ENCODE measurements around the gene FYN. TPM values are rescaled to one million over a fixed set of nuclear protein-coding genes. Genes with fewer than 3 reads are reported as not detected.

Gene FYN
- total RNA-seq, 1 experiment from 2014 or later = 18.5 TPM

GRCh38 chr6:111720931-111721496 is 152.2 kb downstream of the FYN start:
- ChIA-PET RAD21 (ENCODE audit: low non-redundant PET in 1 of 2, low total read pairs in 2 of 2, uncharacterized antibody in 2 of 2, unreplicated experiment in 2 of 2) (no interaction called here), POLR2A (no interaction called here), CTCF (no interaction called here)
- ATAC-seq = no peak
- TF ChIP-seq EZH2phosphoT487 (IDR thresholded peaks at IDR 0.05; ENCODE audit: borderline replicate concordance) (no peak), ATF3 (IDR thresholded peaks at IDR 0.05) (no peak), CEBPB (IDR thresholded peaks at IDR 0.05; ENCODE audit: low read depth) (no peak), ELF1 (IDR thresholded peaks at IDR 0.05; ENCODE audit: borderline replicate concordance, low read depth) (no peak), EGR1 (IDR thresholded peaks at IDR 0.05; ENCODE audit: low read depth) (no peak), ZBTB33 (IDR thresholded peaks at IDR 0.05; ENCODE audit: extremely low read depth, insufficient replicate concordance, low read length) (no peak), ZFX (IDR thresholded peaks at IDR 0.05) (no peak), JUND (IDR thresholded peaks at IDR 0.05) (no peak), FOSL1 (IDR thresholded peaks at IDR 0.05; ENCODE audit: low read depth) (no peak), SP1 (IDR thresholded peaks at IDR 0.05; ENCODE audit: low read depth) (no peak), REST (IDR thresholded peaks at IDR 0.05; ENCODE audit: low read depth) (no peak), YY1 (IDR thresholded peaks at IDR 0.05; ENCODE audit: extremely low read depth, insufficient replicate concordance, low read depth, low read length) (no peak), POLR2A (IDR thresholded peaks at IDR 0.05; ENCODE audit: borderline replicate concordance, extremely low read depth, insufficient read depth, insufficient read length) (no peak)
- Histone ChIP-seq H3K79me2 (ENCODE audit: insufficient read depth, low read length) (no peaks in the 10 kb centered on the region), H3K4me2 (ENCODE audit: low read length) (no peak overlapping the region), H3K27me3 (ENCODE audit: insufficient read depth, low read length) (no peaks in the 10 kb centered on the region), H3K9me3 (ENCODE audit: control insufficient read depth in 1 of 2, insufficient read depth in 1 of 2, low read depth in 1 of 2, low read length in 2 of 2) (no peaks in the 10 kb centered on the region), H2AFZ (ENCODE audit: low read depth, low read length, poor library complexity, severe bottlenecking) (no peak overlapping the region), H3K4me1 (ENCODE audit: control insufficient read depth in 1 of 2, insufficient read depth in 2 of 2, low read length in 2 of 2) (no peaks in the 10 kb centered on the region), H3K9me2 (ENCODE audit: insufficient read depth) (no peaks in the 10 kb centered on the region), H3K27ac (ENCODE audit: low read depth, low read length) (no peak overlapping the region), H4K20me1 (ENCODE audit: insufficient read depth) (no peaks in the 10 kb centered on the region), H3K9ac (ENCODE audit: low read length) (no peak overlapping the region), H3K36me3 (ENCODE audit: control insufficient read depth in 1 of 2, insufficient read depth in 2 of 2, low read length in 2 of 2) (no peaks in the 10 kb centered on the region), H3K4me3 (replicated peaks in 1 of 2; ENCODE audit: low read depth in 1 of 2, low read length in 2 of 2) (no peak overlapping the region)
- no peak for DNase-seq (ENCODE audit: low read depth, low spot score)
- intact Hi-C loops (cut with micrococcal nuclease) = loop anchor here (1.0 kb wide), 1 partner anchor 276 kb away; no protein-coding TSS in a partner anchor
- BruUV-seq (replicated peaks) = no TSS peak
